ENCODE data around the gene CFL1.

CFL1 gene

DNA sequence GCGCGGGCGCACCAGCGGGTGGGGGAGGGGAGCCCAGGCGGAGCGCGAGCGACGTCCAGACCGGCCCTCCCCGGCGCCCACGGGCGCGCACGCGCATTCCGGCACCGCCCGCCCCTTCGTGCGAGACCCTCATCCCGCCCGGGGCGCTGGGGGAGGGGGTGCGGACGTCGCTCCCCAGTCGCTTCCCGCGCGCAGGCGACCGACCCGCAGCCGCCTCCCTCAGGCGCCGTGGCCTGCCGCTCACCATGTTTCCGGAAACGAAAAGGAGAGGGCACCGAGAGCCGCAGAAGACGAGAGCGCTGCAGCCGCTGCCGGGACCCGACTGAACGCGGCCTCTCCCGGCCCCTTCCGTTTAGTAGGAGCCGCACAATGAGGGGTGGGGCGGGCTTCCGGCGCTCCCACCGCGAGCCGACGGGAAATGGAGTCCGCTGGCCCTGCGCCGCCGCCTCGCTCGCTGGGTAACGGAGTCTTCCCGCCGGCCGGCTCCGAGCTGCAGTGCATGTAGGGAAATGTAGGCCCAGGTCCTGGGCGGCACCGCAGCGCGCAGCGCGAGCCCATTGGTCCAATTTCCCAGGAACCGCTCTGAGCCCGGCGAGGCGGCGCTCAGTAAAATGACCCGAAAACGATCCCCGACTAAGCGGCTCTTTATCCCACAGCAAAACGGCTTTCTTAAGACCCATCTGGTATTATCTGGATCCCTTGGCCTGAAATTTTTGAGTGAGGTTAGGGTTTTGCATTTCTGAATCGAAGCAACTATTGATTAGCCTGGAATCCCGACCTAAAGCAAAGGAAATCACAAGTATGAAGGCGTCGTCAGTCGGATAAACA lies at the start of gene CFL1:
TSS of gene CFL1 (minus strand) at position 328 of the 828 bp plus-strand sequence. CDS start at position 247, 81 bp downstream.
- peaks cover 26% of the 10 kb centered on the region for H3K36me3 ChIP-seq (ENCODE audit: control insufficient read depth, insufficient read depth, low read length)
- no peak for DNase-seq (ENCODE audit: low read depth, low spot score)
- H3K27ac ChIP-seq (ENCODE audit: low read length) = no peak within 1 kb of the TSS
- peak within 1 kb of the TSS; percentile 99 for H3K4me3 ChIP-seq (ENCODE audit: low read length)
- no CpG with 5 or more reads among the region's 92 CpGs for WGBS (ENCODE audit: insufficient coverage, insufficient read length)
- H3K9me3 ChIP-seq (ENCODE audit: control insufficient read depth, insufficient read depth, low read length) = no peaks in the 10 kb centered on the region
- no peaks in the 10 kb centered on the region; the same call in 1 of the 2 replicates for H3K4me1 ChIP-seq (ENCODE audit: control insufficient read depth, insufficient read depth, low read length)
- H3K27me3 ChIP-seq (ENCODE audit: control insufficient read depth, insufficient read depth, low read length) = no peaks in the 10 kb centered on the region

DNA sequence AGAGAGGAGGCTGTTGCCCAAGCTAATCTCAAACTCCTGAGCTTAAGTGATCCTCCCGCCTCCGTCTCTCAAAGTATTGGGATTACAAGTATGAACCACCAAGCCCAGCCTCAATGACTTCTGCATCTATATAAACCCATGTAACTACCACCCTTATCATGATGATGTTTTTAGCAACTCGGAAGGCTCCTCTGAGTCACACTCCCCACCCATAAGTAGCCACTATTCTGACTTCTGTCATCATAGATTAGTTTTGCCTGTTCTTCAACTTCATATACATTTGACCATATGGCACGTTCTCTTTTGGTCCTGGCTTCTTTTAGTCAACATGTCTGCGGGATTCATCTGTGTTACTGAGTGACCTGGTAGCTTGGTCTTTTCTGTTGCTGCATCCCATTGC lies 48.6 kb upstream of the CFL1 start:
- Histone ChIP-seq H3K27ac (ENCODE audit: low read length) (no peak overlapping the region), H3K4me3 (ENCODE audit: low read length) (no peak overlapping the region), H3K27me3 (ENCODE audit: control insufficient read depth, insufficient read depth, low read length) (peaks cover 5% of the 10 kb centered on the region; the same call in 1 of the 2 replicates), H3K4me1 (ENCODE audit: control insufficient read depth, insufficient read depth, low read length) (peaks cover 1% of the 10 kb centered on the region; the same call in 1 of the 2 replicates), H3K9me3 (ENCODE audit: control insufficient read depth, insufficient read depth, low read length) (no peaks in the 10 kb centered on the region), H3K36me3 (ENCODE audit: control insufficient read depth, insufficient read depth, low read length) (no peaks in the 10 kb centered on the region)
- DNase-seq (ENCODE audit: low read depth, low spot score) = no peak
- no CpG with 5 or more reads among the region's 5 CpGs for WGBS (ENCODE audit: insufficient coverage, insufficient read length)

DNA sequence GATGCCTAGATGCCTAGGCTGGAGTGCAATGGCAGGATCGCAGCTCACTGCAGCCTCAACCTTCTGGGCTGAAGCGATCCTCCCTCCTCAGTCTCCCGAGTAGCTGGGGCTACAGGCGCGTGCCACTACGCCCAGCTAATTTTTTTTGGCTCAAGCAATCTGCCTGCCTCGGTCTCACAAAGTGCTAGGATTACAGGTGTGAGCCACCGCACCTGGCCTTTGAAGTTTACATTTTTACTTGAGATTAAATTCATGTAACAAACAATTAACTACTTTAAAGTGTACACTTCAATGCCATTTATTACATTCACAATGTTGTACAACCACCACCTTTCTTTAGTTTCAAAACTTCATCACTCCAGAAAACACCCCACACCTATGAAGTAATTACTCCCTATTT lies 45.7 kb upstream of the CFL1 start:
- no peak overlapping the region for H3K27ac ChIP-seq (ENCODE audit: low read length)
- no peaks in the 10 kb centered on the region for H3K9me3 ChIP-seq (ENCODE audit: control insufficient read depth, insufficient read depth, low read length)
- no CpG with 5 or more reads among the region's 8 CpGs for WGBS (ENCODE audit: insufficient coverage, insufficient read length)
- H3K27me3 ChIP-seq (ENCODE audit: control insufficient read depth, insufficient read depth, low read length) = peaks cover 13% of the 10 kb centered on the region; the same call in 1 of the 2 replicates
- no peaks in the 10 kb centered on the region for H3K36me3 ChIP-seq (ENCODE audit: control insufficient read depth, insufficient read depth, low read length)
- H3K4me1 ChIP-seq (ENCODE audit: control insufficient read depth, insufficient read depth, low read length) = no peaks in the 10 kb centered on the region
- DNase-seq (ENCODE audit: low read depth, low spot score) = no peak
- no peak overlapping the region for H3K4me3 ChIP-seq (ENCODE audit: low read length)

- no peaks in the 10 kb centered on the region for H3K9me3 ChIP-seq (ENCODE audit: control insufficient read depth, insufficient read depth, low read length)
- H3K4me1 ChIP-seq (ENCODE audit: control insufficient read depth, insufficient read depth, low read length) = no peaks in the 10 kb centered on the region
- DNase-seq (ENCODE audit: low read depth, low spot score) = no peak
- H3K27me3 ChIP-seq (ENCODE audit: control insufficient read depth, insufficient read depth, low read length) = peaks cover 13% of the 10 kb centered on the region; the same call in 1 of the 2 replicates
- H3K36me3 ChIP-seq (ENCODE audit: control insufficient read depth, insufficient read depth, low read length) = no peaks in the 10 kb centered on the region
- no peak overlapping the region for H3K4me3 ChIP-seq (ENCODE audit: low read length)
- H3K27ac ChIP-seq (ENCODE audit: low read length) = no peak overlapping the region
- no CpG with 5 or more reads among the region's 5 CpGs for WGBS (ENCODE audit: insufficient coverage, insufficient read length)
Observed at GRCh38 chr11:65903068-65903481, 45.1 kb upstream of the CFL1 start.

DNA sequence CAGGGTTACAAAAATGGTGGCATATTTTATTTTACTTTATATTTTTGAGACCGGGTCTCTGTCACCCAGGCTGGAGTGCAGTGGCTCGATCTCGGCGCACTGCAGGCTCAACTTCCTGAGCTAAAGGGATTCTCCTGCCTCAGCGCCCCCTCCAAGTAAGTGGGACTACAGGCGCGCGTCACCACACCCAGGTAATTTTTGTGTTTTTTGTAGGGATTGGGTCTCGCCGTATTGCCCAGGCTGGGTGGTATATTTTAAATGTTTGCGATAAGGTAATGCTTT lies 42.9 kb upstream of the CFL1 start:
- no peak for DNase-seq (ENCODE audit: low read depth, low spot score)
- Histone ChIP-seq H3K36me3 (ENCODE audit: control insufficient read depth, insufficient read depth, low read length) (no peaks in the 10 kb centered on the region), H3K27me3 (ENCODE audit: control insufficient read depth, insufficient read depth, low read length) (peaks cover 13% of the 10 kb centered on the region; the same call in 1 of the 2 replicates), H3K27ac (ENCODE audit: low read length) (no peak overlapping the region), H3K9me3 (ENCODE audit: control insufficient read depth, insufficient read depth, low read length) (no peaks in the 10 kb centered on the region), H3K4me3 (ENCODE audit: low read length) (no peak overlapping the region), H3K4me1 (ENCODE audit: control insufficient read depth, insufficient read depth, low read length) (no peaks in the 10 kb centered on the region)
- no CpG with 5 or more reads among the region's 11 CpGs for WGBS (ENCODE audit: insufficient coverage, insufficient read length)

DNA sequence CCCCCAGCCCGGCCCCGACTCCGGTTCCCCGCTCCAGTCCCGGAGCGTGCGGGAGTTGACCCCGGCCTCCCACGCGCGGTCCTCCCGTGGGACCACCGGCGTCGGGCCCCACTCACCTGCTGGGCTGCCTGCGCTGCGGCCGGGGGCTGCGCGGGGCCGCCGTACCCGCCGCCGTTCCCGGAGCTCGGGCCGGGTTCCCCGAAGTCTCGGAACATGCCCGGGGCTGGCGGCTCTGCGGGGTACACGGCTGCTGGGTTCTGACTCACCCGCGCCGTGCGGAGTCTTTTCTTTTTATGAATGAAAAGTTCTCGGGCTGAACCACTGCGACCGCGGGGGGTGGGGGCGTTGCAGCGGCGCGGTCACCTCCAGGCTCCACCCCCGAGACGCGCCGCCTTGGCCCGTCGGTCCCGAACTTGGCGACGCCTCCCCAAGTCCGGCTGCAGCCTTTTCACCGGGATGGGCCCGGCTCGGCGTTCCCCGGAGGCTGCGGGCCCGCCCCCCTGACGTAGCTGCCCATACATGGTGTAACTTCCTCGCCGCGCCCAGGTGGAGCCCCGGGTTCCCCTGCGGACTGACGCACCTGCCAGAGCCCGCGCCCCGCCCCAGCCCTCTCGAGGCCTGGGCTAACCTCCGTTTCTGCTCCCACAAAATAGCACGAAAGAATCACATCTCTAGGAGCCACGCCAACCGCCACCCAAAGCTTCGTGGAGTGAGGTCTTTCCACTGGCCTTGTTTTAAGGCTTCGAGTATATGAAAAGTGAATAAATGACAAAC lies 42.3 kb upstream of the CFL1 start, which contains the start of gene FOSL1:
TSS of gene FOSL1 (minus strand) at position 264 of the 774 bp plus-strand sequence. CDS start at position 215, 49 bp downstream.
- H3K27me3 ChIP-seq (ENCODE audit: control insufficient read depth, insufficient read depth, low read length) = peaks cover 13% of the 10 kb centered on the region; the same call in 1 of the 2 replicates
- no peaks in the 10 kb centered on the region for H3K9me3 ChIP-seq (ENCODE audit: control insufficient read depth, insufficient read depth, low read length)
- H3K4me1 ChIP-seq (ENCODE audit: control insufficient read depth, insufficient read depth, low read length) = no peaks in the 10 kb centered on the region
- no CpG with 5 or more reads among the region's 80 CpGs for WGBS (ENCODE audit: insufficient coverage, insufficient read length)
- peak within 1 kb of the TSS; percentile 48; the same call in 1 of the 2 replicates for H3K4me3 ChIP-seq (ENCODE audit: low read length)
- no peak for DNase-seq (ENCODE audit: low read depth, low spot score)
- H3K36me3 ChIP-seq (ENCODE audit: control insufficient read depth, insufficient read depth, low read length) = no peaks in the 10 kb centered on the region
- no peak within 1 kb of the TSS for H3K27ac ChIP-seq (ENCODE audit: low read length)

GRCh38 chr11:65899356-65900124 lies 41.6 kb upstream of the CFL1 start:
- H3K27ac ChIP-seq (ENCODE audit: low read length) = no peak overlapping the region
- no CpG with 5 or more reads among the region's 78 CpGs for WGBS (ENCODE audit: insufficient coverage, insufficient read length)

GRCh38 chr11:65898656-65899355 lies 40.8 kb upstream of the CFL1 start:
- no peak for DNase-seq (ENCODE audit: low read depth, low spot score)
- Histone ChIP-seq H3K27ac (ENCODE audit: low read length) (no peak overlapping the region), H3K9me3 (ENCODE audit: control insufficient read depth, insufficient read depth, low read length) (no peaks in the 10 kb centered on the region), H3K4me3 (ENCODE audit: low read length) (peak overlapping the region; percentile 48; the same call in 1 of the 2 replicates), H3K27me3 (ENCODE audit: control insufficient read depth, insufficient read depth, low read length) (peaks cover 13% of the 10 kb centered on the region; the same call in 1 of the 2 replicates), H3K36me3 (ENCODE audit: control insufficient read depth, insufficient read depth, low read length) (no peaks in the 10 kb centered on the region), H3K4me1 (ENCODE audit: control insufficient read depth, insufficient read depth, low read length) (no peaks in the 10 kb centered on the region)
- no CpG with 5 or more reads among the region's 28 CpGs for WGBS (ENCODE audit: insufficient coverage, insufficient read length)

More at GRCh38 chr11:65899356-65900124, 41.6 kb upstream of the CFL1 start:
- Histone ChIP-seq H3K36me3 (ENCODE audit: control insufficient read depth, insufficient read depth, low read length) (no peaks in the 10 kb centered on the region), H3K9me3 (ENCODE audit: control insufficient read depth, insufficient read depth, low read length) (no peaks in the 10 kb centered on the region), H3K27me3 (ENCODE audit: control insufficient read depth, insufficient read depth, low read length) (peaks cover 13% of the 10 kb centered on the region; the same call in 1 of the 2 replicates), H3K4me3 (ENCODE audit: low read length) (peak overlapping the region; percentile 48; the same call in 1 of the 2 replicates), H3K4me1 (ENCODE audit: control insufficient read depth, insufficient read depth, low read length) (no peaks in the 10 kb centered on the region)
- DNase-seq (ENCODE audit: low read depth, low spot score) = no peak

GRCh38 chr11:65897020-65897471 lies 39.1 kb upstream of the CFL1 start:
- Histone ChIP-seq H3K4me3 (ENCODE audit: low read length) (no peak overlapping the region), H3K27ac (ENCODE audit: low read length) (no peak overlapping the region), H3K36me3 (ENCODE audit: control insufficient read depth, insufficient read depth, low read length) (no peaks in the 10 kb centered on the region), H3K4me1 (ENCODE audit: control insufficient read depth, insufficient read depth, low read length) (peaks cover 4% of the 10 kb centered on the region; the same call in 1 of the 2 replicates), H3K27me3 (ENCODE audit: control insufficient read depth, insufficient read depth, low read length) (peaks cover 11% of the 10 kb centered on the region; the same call in 1 of the 2 replicates), H3K9me3 (ENCODE audit: control insufficient read depth, insufficient read depth, low read length) (no peaks in the 10 kb centered on the region)
- no peak for DNase-seq (ENCODE audit: low read depth, low spot score)
- WGBS (ENCODE audit: insufficient coverage, insufficient read length) = no CpG with 5 or more reads among the region's 4 CpGs
